GM06990 (cell line): ENCODE results near the gene PAEP.

Source experiments
- DNase-seq: peaks from one replicate; pipeline ENCODE4 v3.0.0-alpha.2; 2011; ENCODE audit not compliant: insufficient read length; ENCODE audit errors: extremely low read depth
- H3K27me3 ChIP-seq: replicated peaks from 2 replicates; pipeline ENCODE4 v1.6.0; 2011; ENCODE audit warnings: low read length; ENCODE audit not compliant: control insufficient read depth, insufficient read depth
- H3K36me3 ChIP-seq: 2 replicates; pipeline ENCODE4 v1.5.1; 2011; ENCODE audit warnings: low read length; ENCODE audit not compliant: control insufficient read depth, insufficient read depth
- H3K4me3 ChIP-seq: replicated peaks from 2 replicates; pipeline ENCODE4 v1.5.1; 2011; ENCODE audit warnings: low read depth, mild to moderate bottlenecking, control low read depth, low read length
- TF ChIP-seq, protein P1 (sequence below): IDR thresholded peaks from 2 replicates; pipeline ENCODE4 v1.5.1; 2011; ENCODE audit warnings: low read length, control low read depth, mild to moderate bottlenecking, inconsistent platforms; ENCODE audit not compliant: insufficient read depth, poor library complexity, severe bottlenecking

The PAEP gene

DNA sequence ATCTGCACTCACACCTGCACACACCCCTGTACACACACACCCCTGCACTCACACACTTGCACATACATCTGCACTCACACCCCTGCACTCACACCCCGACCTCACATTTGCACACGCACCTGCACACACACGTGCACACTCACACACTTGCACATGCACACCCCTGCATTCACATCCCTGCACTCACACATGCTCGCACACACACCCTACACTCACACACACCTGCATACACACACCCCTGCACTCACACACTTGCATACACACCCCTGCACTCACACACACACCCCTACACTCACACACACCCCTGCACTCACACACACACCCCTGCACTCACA lies 50.3 kb downstream of the PAEP start:
- TF ChIP-seq, protein P1, sequence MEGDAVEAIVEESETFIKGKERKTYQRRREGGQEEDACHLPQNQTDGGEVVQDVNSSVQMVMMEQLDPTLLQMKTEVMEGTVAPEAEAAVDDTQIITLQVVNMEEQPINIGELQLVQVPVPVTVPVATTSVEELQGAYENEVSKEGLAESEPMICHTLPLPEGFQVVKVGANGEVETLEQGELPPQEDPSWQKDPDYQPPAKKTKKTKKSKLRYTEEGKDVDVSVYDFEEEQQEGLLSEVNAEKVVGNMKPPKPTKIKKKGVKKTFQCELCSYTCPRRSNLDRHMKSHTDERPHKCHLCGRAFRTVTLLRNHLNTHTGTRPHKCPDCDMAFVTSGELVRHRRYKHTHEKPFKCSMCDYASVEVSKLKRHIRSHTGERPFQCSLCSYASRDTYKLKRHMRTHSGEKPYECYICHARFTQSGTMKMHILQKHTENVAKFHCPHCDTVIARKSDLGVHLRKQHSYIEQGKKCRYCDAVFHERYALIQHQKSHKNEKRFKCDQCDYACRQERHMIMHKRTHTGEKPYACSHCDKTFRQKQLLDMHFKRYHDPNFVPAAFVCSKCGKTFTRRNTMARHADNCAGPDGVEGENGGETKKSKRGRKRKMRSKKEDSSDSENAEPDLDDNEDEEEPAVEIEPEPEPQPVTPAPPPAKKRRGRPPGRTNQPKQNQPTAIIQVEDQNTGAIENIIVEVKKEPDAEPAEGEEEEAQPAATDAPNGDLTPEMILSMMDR: no peak
- no peaks in the 10 kb centered on the region for H3K36me3 ChIP-seq
- no peak for DNase-seq
- no peaks in the 10 kb centered on the region; the same call in 1 of the 2 replicates for H3K27me3 ChIP-seq
- H3K4me3 ChIP-seq: no peak overlapping the region

DNA sequence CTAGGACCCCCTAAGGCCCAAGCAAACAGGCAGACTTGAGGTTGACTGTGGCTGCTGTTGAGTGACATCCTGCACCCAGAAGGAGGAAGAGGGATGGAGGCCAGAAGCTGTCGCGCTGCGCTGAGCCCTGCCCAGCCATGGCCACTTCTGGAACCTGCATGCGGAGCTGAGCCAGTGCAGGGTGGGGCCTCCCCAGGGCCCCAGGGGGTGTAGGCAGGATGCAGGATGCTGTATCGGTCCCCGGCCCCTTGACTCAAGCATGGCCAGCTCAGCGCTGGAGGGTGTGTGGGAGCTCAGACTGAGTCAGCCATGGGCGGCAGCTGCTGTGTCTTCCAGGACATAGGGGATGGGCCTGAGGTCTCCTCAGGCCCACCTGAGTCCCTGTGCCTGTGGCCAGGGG lies 50.9 kb downstream of the PAEP start:
- Histone ChIP-seq H3K27me3 (no peaks in the 10 kb centered on the region; the same call in 1 of the 2 replicates), H3K4me3 (no peak overlapping the region), H3K36me3 (no peaks in the 10 kb centered on the region)
- TF ChIP-seq, protein P1: no peak
- no peak for DNase-seq

DNA sequence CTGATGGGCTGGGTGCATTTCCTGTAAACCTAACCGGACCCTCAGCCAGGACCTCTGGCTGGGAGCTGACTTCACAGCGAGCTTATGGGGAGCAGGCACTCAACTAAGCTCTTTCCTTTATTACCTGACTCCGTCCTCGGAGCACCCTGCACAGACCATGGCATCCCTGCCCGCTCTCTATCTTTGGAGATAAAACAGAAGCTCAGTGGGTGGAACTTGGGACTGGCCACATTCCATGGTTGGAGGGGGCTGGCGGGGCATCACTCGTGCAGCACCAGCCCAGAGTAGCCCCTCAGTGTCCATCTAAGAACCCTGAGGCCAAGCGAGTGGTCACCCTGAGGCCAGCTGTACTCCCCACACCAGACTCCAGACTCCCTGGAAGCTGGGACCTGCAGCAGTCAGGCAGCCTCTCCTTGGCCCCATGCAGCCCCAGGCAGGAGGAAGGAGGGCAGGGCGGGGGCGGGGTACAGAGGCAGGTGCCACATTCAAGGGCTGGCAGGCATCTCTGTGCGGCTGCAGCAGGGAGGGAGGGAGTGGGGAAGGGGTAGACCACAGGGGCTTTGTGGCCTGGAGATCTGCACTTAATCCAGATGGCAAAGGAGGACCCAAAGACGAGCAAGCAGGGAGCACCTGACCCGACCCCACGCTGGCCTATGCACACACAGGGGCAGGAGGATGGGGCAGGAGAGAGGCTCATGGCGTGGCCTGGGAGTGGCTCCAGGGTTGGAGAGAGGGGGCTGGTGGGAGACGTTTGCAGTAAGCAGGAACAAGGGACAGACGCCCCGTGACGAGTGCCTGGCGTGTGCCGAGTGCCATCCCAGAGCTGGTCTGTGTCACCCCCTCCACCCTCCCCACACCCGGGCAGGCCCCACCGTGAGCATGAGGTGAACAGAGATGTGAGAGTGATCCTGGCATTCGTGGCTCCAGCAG lies 51.7 kb downstream of the PAEP start:
- no peak for DNase-seq
- Histone ChIP-seq H3K36me3 (no peaks in the 10 kb centered on the region), H3K27me3 (no peaks in the 10 kb centered on the region), H3K4me3 (no peak overlapping the region)
- TF ChIP-seq, protein P1: no peak

DNA sequence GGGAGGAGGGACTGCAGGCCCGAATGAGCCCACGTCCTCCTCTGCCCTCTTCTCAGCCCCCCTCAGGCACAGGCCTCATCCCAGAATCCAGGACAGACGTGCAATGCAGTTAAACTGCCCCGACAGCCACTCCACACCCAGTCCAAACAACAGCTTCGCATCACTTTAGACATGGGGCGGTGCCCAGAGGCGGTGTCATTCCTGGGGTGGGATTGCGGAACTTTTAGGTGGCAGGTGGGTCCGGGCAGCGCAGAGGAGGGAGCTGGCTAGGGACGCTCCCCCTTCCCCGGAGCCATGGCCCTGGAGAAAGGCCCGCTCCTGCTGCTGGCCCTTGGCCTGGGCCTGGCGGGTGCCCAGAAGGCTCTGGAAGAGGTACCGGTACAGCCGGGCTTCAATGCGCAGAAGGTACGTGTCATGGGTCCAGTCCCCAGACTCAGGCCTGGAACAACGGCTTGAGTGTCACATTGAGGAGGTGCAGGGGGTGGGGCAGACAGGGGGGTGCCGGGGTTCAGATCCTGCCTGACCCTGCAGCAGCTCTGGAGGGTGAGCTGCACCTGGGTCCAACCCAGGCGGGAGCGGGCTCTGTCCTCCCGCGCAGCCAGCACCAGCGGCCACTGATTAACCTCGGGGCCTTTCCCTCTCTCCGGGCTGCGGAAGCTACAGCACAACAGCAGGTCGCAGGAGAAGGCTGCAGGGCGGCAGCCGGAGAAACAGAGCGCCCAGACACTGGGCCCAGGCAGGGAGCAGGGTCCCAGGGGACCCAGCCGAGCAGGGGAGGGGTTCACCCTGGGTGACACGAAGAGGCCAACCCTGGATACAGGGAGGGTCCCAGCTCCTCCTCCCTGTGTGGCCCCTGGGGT lies 52.6 kb downstream of the PAEP start:
- no peak for DNase-seq
- TF ChIP-seq, protein P1: no peak

DNA sequence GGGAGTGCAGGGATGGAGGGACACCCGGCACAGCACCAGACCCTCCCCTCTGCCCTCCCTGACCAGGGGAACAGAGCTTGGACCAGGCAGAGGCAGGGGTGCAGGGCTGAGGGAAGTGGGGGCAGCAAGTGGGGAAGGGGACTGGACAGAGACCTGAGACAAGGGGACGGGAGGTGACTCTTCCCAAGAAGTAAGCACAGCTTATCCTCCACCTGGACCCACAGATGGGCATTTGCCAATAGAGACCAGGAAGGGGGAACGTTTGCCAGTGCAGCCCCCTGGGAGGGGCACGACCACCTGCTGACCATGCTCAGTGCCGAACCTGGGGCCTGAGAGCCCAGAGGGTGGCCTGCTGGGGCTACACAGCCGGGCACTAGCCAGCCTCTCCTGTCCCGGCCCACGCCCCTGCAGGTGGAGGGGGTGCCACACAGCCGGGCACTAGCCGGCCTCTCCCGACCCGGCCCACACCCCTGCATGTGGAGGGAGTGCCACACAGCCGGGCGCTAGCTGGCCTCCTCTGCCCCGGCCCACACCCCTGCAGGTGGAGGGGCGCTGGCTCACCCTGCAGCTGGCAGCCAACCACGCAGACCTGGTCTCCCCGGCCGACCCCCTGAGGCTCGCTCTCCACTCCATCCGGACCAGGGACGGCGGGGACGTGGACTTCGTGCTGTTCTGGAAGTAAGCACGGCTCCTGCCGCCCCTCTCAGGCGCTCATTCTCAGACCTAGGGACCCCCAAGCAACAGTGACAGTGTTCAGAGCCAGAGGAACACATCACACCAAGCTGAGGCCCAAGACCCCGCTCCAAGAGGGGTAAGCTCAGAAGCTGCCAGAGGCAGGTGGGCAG lies 53.5 kb downstream of the PAEP start:
- Histone ChIP-seq H3K27me3 (no peaks in the 10 kb centered on the region), H3K36me3 (no peaks in the 10 kb centered on the region), H3K4me3 (no peak overlapping the region)
- DNase-seq: no peak
- TF ChIP-seq, protein P1: no peak

More for the DNA sequence above, 52.6 kb downstream of the PAEP start:
- Histone ChIP-seq H3K36me3 (no peaks in the 10 kb centered on the region), H3K4me3 (no peak overlapping the region), H3K27me3 (no peaks in the 10 kb centered on the region)
